GM19455 (cell line): Measurements from ENCODE around the gene UNK.
"Not testable (repeated sequence)": the region's sequence is repeated elsewhere in the genome, so short reads cannot be mapped to it uniquely, and the experiment has no call there.

ENCODE experiments used
- ATAC-seq: cut with Tn5 transposase; IDR thresholded peaks from one replicate; pipeline ENCODE4 v1.9.1; 2021; ENCODE audit not compliant: unreplicated experiment

The UNK gene

DNA sequence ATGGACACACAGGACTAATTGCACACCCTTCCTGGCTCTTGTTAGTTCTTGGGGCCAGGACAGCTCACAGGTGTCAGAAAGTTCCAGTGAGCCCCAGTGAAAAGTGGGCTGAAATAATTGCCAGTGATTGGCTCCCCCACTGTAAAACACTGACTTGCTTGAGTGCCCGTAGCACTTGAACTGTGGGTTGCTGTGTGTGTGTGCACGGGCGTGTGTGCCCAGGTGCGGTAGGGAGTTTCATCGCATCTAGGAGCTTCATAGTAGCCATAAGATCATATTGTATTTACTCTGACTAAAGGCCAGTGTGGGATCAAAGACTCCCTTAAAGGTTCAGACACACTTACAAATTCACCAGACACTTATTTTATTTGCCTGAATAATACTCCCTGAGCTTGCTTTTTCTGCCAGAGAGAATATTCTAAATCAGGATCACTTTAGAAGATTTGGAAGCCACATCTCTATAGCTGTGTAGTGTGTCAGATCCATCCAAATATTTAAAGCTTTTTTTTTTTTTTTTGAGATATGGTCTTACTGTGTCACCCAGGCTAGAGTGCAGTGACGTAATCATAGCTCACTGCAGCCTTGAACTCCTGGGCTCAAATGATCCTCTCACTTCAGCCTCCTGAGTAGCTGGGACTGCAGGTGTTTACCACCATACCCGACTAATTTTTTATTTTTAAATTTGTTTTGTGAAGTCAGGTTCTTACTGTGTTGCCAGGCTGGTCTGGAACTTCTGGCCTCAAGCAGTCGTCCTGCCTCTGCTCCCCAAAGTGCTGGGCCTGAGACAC is 11.4 kb downstream of the UNK start:
- no peak for ATAC-seq

DNA sequence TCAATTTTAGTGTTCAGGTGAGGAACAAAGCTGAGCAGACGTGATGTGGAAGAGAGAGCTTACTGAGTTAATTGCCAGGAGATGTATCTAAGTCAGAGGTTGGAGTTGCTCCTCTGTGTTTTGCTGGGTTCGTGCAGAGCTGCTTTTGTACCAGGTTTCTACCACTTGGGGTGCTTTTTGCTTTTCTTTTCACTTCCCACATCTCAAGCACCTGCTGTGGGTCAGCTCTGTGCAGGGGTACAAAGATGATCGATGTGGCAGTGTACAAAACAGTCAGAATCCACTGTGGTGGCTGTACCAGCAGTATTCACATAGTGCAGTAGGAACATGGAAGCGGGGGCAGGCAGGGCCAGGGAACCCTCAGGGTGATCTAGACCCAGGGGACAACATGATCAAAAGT is 14.8 kb downstream of the UNK start:
- ATAC-seq, result no peak

DNA sequence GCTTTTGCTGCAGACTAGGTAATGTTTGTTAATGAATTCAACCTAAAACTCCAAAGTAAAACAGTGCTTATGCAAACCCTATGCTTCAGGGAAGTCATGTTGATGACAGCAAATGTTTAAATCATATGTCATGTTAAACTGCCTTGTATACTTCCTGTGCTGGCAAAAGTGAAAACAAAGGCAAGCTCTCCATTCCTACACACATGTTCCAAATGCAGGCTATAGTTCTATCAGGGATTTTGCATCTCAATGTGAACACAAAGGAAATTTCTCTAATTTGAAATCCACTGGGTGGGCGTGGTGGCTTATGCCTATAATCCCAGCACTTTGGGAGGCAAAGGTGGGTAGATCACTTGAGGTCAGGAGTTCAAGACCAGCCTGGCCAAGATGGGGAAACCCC is 19.3 kb downstream of the UNK start:
- no peak for ATAC-seq

GRCh38 chr17:75806822-75807500 is 22.4 kb downstream of the UNK start:
- no peak for ATAC-seq

- no peak for ATAC-seq
Observed at GRCh38 chr17:75807861-75808260, 23.3 kb downstream of the UNK start.

DNA sequence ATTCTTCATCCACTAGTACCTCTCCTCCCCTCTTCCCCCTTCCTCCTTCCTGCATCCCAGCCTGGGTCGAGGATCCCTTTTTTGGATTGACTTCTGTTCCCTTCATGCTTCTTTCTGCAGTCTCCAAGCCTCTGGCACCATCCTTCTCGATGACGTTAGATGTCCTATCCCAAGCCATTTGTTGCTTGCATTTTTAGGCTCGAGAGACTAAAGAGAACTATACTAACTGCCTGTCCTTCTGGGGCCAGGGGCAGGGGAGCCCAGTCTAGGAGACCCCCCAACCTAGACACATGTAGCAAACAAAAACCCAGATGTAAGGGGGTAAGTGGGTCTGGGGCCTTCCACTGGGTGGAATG is 23.9 kb downstream of the UNK start:
- no peak for ATAC-seq

- no peak for ATAC-seq
Observed at GRCh38 chr17:75808905-75809621, 24.5 kb downstream of the UNK start.

- ATAC-seq, result no peak
Observed at GRCh38 chr17:75809631-75810111, 25.1 kb downstream of the UNK start.

GRCh38 chr17:75810216-75810615 is 25.6 kb downstream of the UNK start:
- no peak for ATAC-seq

DNA sequence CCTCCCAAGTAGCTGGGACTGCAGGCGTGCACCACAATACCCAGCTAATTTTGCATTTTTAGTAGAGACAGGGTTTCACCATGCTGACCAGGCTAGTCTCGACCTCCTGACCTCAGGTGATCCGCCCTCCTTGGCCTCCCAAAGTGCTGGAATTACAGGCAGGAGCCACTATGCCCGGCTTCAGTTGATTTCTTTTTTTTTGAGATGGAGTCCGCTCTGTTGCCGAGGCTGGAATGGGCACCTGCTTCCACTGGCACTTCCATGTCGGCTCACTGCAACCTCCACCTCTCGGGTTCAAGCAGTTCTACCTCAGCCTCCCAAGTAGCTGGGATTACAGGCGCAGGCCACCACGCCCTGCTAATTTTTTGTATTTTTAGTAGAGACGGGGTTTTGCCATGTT is 26.1 kb downstream of the UNK start:
- ATAC-seq, result not testable (repeated sequence)

- ATAC-seq, result no peak
Observed at GRCh38 chr17:75811174-75811573, 26.6 kb downstream of the UNK start.

DNA sequence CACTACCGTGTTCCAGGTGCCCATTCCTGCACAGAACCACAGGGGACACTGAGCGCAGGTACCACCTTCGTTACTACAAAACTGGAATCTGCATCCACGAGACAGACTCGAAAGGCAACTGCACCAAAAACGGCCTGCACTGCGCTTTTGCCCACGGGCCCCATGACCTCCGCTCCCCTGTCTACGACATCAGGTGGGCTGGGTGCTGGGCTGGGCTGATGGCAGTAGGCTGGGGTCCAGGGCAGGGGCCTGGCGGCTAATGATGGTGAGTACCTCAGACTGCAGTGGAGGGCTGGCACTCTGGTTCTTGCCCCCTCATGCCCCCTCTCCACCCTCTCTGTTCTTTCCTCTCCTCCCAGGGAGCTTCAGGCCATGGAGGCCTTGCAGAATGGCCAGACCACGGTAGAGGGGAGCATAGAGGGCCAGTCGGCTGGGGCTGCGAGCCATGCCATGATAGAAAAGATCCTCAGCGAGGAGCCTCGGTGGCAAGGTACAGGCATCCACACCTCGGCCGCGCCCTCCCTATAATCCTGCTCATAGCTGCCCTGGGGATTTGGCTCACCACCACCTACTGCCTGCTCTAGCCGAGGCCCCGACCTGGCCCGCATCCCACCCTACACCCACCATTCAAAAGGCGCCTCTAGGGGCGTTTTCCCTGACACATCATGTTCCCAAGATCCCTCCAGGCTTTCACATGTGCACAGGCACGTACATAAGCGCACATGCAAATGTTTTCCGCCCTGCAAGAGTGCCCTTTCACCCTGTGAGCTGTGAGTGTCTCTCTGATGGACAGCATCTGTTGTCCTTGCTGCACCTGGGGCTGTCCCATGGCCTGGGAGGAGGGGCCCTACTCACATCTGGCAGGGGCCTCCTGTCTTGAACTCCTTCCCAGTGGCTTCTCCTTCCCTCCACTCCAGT is 27.7 kb downstream of the UNK start:
- ATAC-seq, result no peak

DNA sequence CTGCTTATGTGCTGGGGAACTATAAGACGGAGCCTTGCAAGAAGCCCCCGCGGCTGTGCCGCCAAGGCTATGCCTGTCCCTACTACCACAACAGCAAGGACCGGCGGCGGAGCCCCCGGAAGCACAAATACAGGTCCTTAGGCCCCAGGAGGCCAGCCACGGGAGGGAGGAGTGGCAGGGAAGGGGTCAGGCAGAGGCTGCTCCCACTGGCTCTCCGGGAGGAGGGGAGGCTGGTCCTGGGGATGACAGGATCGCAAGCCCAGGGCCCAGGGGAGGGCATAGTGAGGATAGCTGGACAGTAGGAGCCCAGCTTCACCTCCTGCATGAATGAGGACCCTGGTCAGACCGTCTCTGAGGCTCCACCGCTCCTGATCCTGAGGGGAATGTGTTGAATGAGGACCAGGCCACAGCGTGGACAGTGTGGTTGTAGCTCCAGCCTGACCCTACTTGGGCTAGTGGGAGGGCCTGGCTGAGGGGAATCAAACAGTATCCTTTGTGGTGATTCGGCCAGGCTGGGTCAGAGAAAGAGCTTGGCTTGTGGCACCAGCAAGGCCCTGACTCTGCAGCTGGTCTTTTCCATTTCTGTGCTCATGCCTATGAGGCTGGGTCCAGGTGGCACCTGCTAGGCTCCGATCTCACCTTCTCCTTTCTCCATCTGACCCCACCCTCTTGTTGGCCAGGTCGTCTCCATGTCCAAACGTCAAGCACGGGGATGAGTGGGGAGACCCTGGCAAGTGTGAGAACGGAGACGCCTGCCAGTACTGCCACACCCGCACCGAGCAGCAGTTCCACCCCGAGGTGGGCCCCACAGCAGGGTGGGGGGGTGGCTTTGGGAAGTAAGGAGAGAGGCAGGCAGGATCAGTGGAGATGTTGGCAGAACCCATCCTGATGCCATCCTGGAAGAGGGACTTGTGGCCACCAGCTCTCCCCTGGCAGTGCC is 28.7 kb downstream of the UNK start:
- no peak for ATAC-seq

- no peak for ATAC-seq
Observed at GRCh38 chr17:75814021-75814395, 29.4 kb downstream of the UNK start.

GRCh38 chr17:75814900-75815373 is 30.3 kb downstream of the UNK start:
- ATAC-seq, result no peak

- ATAC-seq, result no peak
Observed at GRCh38 chr17:75815399-75815798, 30.8 kb downstream of the UNK start.

- ATAC-seq, result no peak
Observed at GRCh38 chr17:75816693-75817092, 32.1 kb downstream of the UNK start.

- ATAC-seq, result no peak
Observed at GRCh38 chr17:75817571-75817970, 33.0 kb downstream of the UNK start.

- no peak for ATAC-seq
Observed at GRCh38 chr17:75818326-75818885, 33.8 kb downstream of the UNK start.
